CD4-positive, alpha-beta T cell (primary cell): ENCODE data around the gene SLC38A1. TPM values are rescaled to one million over a fixed set of nuclear protein-coding genes. Genes with fewer than 3 reads are reported as not detected.
"Not testable (repeated sequence)": the region's sequence is repeated elsewhere in the genome, so short reads cannot be mapped to it uniquely, and the experiment has no call there.

Source experiments
- ATAC-seq: fragments of 200-7000 bp; cut with Tn5 transposase; one replicate; pipeline ENCODE4 v1.10.0; 2022; ENCODE audit warnings: mild to moderate bottlenecking; ENCODE audit not compliant: poor library complexity
- CTCF ChIA-PET: fragments of 350-600 bp; sonication (Branson Sonifier 250); formaldehyde crosslinking; loops from one replicate; lab custom pipeline; 2021; ENCODE audit warnings: antibody characterized with exemption, inconsistent platforms; lab: Charles Lee
- POLR2A ChIA-PET: fragments of 350-600 bp; sonication (Branson Sonifier 250); formaldehyde crosslinking; loops from one replicate; lab custom pipeline; 2021; ENCODE audit warnings: antibody characterized with exemption, inconsistent platforms; lab: Charles Lee
- DNase-seq, 14 experiments: peaks; one replicate each; pipeline ENCODE4 v3.0.0-alpha.2; 2013 to 2020; ENCODE audit warnings: mixed read lengths in 2 of 14
- H3K27ac ChIP-seq, 2 donors: one replicate each; pipeline versions ENCODE4 v1.5.1 to v1.7.0; 2013; ENCODE audit warnings: low read length in 2 of 2, low read depth in 1 of 2, mild to moderate bottlenecking in 1 of 2
- H3K27me3 ChIP-seq, 2 experiments: 1 replicate in 1 of 2; 2 replicates in 1 of 2; pipeline versions ENCODE4 v1.6.1 to v1.7.0; 2013; ENCODE audit warnings: low read length in 2 of 2, control low read depth in 1 of 2, mild to moderate bottlenecking in 1 of 2, moderate library complexity in 1 of 2; ENCODE audit not compliant: insufficient read depth in 2 of 2, control insufficient read depth in 1 of 2
- H3K36me3 ChIP-seq: one replicate; pipeline ENCODE4 v1.6.1; 2013; ENCODE audit warnings: low read length, control low read depth; ENCODE audit not compliant: insufficient read depth
- H3K4me1 ChIP-seq: one replicate; pipeline ENCODE4 v1.6.1; 2013; ENCODE audit warnings: low read length, control low read depth; ENCODE audit not compliant: insufficient read depth
- H3K4me3 ChIP-seq: one replicate; pipeline ENCODE4 v1.5.1; 2013; ENCODE audit warnings: mild to moderate bottlenecking, low read length, moderate library complexity
- H3K9me3 ChIP-seq, 2 experiments: 1 replicate in 1 of 2; 2 replicates in 1 of 2; pipeline versions ENCODE4 v1.6.1 to v1.7.0; 2013; ENCODE audit warnings: low read length in 2 of 2, mild to moderate bottlenecking in 2 of 2, control low read depth in 1 of 2, moderate library complexity in 1 of 2; ENCODE audit not compliant: control insufficient read depth in 1 of 2, insufficient read depth in 1 of 2
- H3K27ac Mint-ChIP-seq: one replicate; pipeline ENCODE4 v1.8.0; 2020; ENCODE audit warnings: mixed read lengths
- H3K27me3 Mint-ChIP-seq: one replicate; pipeline ENCODE4 v1.8.0; 2021; ENCODE audit warnings: mixed read lengths
- H3K36me3 Mint-ChIP-seq: one replicate; pipeline ENCODE4 v1.8.0; 2021; ENCODE audit warnings: low read depth, mixed read lengths
- H3K4me1 Mint-ChIP-seq: one replicate; pipeline ENCODE4 v1.8.0; 2021; ENCODE audit warnings: low read depth, mixed read lengths
- H3K4me3 Mint-ChIP-seq: one replicate; pipeline ENCODE4 v1.8.0; 2020; ENCODE audit warnings: mild to moderate bottlenecking, mixed read lengths
- H3K9me3 Mint-ChIP-seq: one replicate; pipeline ENCODE4 v1.8.0; 2020; ENCODE audit warnings: mixed read lengths
- intact Hi-C, 2 experiments: fragments of 100-400 bp; cut with DNase I in 1 of 2; cut with micrococcal nuclease in 1 of 2; formaldehyde crosslinking; loops; one replicate each; pipeline versions ENCODE4 v1.15.1 to v1.9.0; 2023 to 2025; cut with DNase I, micrococcal nuclease
- total RNA-seq, 174 experiments: library from RNA in 2 of 174; stranded (reverse) in 2 of 174; gene quantifications; one replicate each; pipeline ENCODE4 v1.2.3 and lab custom pipeline; 2021 to 2026
- TF ChIP-seq, protein P1 (sequence below): fragments of 200-600 bp; IDR thresholded peaks from one replicate; pipeline ENCODE4 v1.8.0; 2022; ENCODE audit warnings: antibody characterized with exemption, mild to moderate bottlenecking

The SLC38A1 gene
- total RNA-seq, 2 experiments from 2014 or later: 327 to 346 TPM

DNA sequence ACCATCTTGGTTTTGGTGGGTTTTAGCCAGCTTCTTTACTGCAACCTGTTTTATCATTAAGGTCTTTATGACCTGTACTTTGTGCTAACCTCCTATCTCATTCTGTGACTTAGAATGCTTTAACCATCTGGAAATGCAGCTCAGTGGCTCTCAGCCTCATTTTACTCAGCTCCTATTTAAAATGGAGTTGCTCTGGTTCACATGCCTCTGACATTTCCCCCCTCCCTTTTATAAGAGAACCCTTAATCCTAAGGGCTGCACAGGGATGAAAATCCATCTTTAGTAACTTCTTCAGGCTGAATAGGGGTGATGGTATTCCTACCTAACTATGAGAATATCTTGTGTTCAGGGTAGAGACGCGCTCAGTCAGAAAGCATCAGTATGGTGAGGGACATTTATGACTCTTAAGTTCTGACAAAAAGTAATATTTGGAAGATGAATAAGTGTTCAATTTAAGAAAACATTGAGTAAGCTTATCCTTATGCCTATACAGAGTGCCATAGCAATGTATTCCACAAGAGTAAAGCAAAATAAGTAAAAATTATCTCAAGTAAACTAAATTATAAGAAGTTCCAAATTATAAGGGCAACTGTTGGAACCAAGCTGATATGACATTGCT, 15.2 kb downstream of the SLC38A1 start:
- ATAC-seq (no peak), DNase-seq (no peak)
- intact Hi-C loops: no loop called here
- Histone ChIP-seq H3K4me1 (peaks cover 32% of the 10 kb centered on the region), H3K36me3 (peaks cover 51% of the 10 kb centered on the region), H3K9me3 (peaks cover 4 to 6% of the 10 kb centered on the region in 2 experiments), H3K27ac (no peak overlapping the region), H3K4me3 (no peak overlapping the region), H3K27me3 (no peaks in the 10 kb centered on the region)
- peak overlapping the region; percentile 47 for H3K4me3 Mint-ChIP-seq
- POLR2A ChIA-PET: interaction anchor here (0.6 to 1.9 kb wide), 3 partner anchors 16 to 103 kb away, joined by 3 to 11 read pairs (median 4); partner anchors contain the start of gene SLC38A1
- H3K27ac Mint-ChIP-seq: peak overlapping the region; percentile 48
- TF ChIP-seq, protein P1, sequence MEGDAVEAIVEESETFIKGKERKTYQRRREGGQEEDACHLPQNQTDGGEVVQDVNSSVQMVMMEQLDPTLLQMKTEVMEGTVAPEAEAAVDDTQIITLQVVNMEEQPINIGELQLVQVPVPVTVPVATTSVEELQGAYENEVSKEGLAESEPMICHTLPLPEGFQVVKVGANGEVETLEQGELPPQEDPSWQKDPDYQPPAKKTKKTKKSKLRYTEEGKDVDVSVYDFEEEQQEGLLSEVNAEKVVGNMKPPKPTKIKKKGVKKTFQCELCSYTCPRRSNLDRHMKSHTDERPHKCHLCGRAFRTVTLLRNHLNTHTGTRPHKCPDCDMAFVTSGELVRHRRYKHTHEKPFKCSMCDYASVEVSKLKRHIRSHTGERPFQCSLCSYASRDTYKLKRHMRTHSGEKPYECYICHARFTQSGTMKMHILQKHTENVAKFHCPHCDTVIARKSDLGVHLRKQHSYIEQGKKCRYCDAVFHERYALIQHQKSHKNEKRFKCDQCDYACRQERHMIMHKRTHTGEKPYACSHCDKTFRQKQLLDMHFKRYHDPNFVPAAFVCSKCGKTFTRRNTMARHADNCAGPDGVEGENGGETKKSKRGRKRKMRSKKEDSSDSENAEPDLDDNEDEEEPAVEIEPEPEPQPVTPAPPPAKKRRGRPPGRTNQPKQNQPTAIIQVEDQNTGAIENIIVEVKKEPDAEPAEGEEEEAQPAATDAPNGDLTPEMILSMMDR: no peak
- peaks cover 93% of the 10 kb centered on the region for H3K4me1 Mint-ChIP-seq
- H3K36me3 Mint-ChIP-seq: peaks cover 95% of the 10 kb centered on the region
- no peaks in the 10 kb centered on the region for H3K27me3 Mint-ChIP-seq
- H3K9me3 Mint-ChIP-seq: no peaks in the 10 kb centered on the region
- CTCF ChIA-PET: interaction anchor here (2.1 kb wide), 1 partner anchor 10 kb away, joined by 6 read pairs; no protein-coding TSS in a partner anchor

DNA sequence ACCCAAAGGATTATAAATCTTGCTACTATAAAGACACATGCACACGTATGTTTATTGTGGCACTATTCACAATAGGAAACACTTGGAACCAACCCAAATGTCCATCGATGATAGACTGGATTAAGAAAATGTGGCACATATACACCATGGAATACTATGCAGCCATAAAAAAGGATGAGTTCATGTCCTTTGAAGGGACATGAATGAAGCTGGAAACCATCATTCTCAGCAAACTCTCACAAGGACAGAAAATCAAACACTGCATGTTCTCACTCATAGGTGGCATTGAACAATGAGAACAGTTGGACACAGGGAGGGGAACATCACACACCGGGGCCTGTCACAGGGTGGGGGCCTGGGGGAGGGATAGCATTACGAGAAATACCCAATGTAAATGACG, 16.8 kb downstream of the SLC38A1 start:
- H3K4me1 ChIP-seq: peaks cover 17% of the 10 kb centered on the region
- H3K4me3 Mint-ChIP-seq, DNase-seq, H3K27ac ChIP-seq, H3K27me3 ChIP-seq, intact Hi-C loops, ATAC-seq, H3K9me3 ChIP-seq, POLR2A ChIA-PET, CTCF ChIA-PET, H3K27me3 Mint-ChIP-seq, H3K4me3 ChIP-seq, H3K9me3 Mint-ChIP-seq: not testable (repeated sequence)
- Mint-ChIP-seq H3K36me3 (peaks cover 98% of the 10 kb centered on the region), H3K27ac (peak overlapping the region; percentile 31), H3K4me1 (peaks cover 95% of the 10 kb centered on the region)
- H3K36me3 ChIP-seq: peaks cover 46% of the 10 kb centered on the region

DNA sequence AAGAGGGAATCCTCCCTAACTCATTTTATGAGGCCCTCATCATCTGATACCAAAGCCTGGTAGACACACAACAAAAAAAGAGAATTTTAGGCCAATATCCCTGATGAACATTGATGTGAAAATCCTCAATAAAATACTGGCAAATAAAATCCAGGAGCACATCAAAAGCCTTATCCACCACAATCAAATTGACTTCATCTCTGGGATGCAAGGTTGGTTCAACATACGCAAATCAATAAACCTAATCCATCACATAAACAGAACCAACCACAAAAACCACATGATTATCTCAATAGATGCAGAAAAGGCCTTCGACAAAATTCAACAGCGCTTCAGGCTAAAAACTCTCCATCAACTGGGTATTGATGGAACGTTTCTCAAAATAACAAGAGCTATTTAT, 18.9 kb downstream of the SLC38A1 start:
- ChIA-PET POLR2A (interaction anchor here (1.2 kb wide), 1 partner anchor 17 kb away, joined by 3 read pairs; no protein-coding TSS in a partner anchor), CTCF (interaction anchor here (1.0 kb wide), 1 partner anchor 29 kb away, joined by 3 read pairs; no protein-coding TSS in a partner anchor)
- H3K9me3 ChIP-seq: peaks cover 6 to 11% of the 10 kb centered on the region in 2 experiments
- H3K9me3 Mint-ChIP-seq, intact Hi-C loops, H3K4me3 Mint-ChIP-seq, H3K27me3 ChIP-seq, H3K4me3 ChIP-seq, DNase-seq, H3K27me3 Mint-ChIP-seq, H3K27ac ChIP-seq, ATAC-seq: not testable (repeated sequence)
- peaks cover 97% of the 10 kb centered on the region for H3K4me1 Mint-ChIP-seq
- H3K36me3 ChIP-seq: peaks cover 39% of the 10 kb centered on the region
- H3K4me1 ChIP-seq: peaks cover 18% of the 10 kb centered on the region
- H3K36me3 Mint-ChIP-seq: peaks cover 100% of the 10 kb centered on the region
- peak overlapping the region; percentile 50 for H3K27ac Mint-ChIP-seq

GRCh38 chr12:46246021-46246700, 22.7 kb downstream of the SLC38A1 start:
- Histone ChIP-seq H3K4me1 (peaks cover 30% of the 10 kb centered on the region), H3K36me3 (peaks cover 36% of the 10 kb centered on the region), H3K27me3 (no peaks in the 10 kb centered on the region), H3K9me3 (peaks cover 6 to 11% of the 10 kb centered on the region in 2 experiments), H3K4me3 (no peak overlapping the region), H3K27ac (peak overlapping the region; percentile 33 to 50)
- H3K27me3 Mint-ChIP-seq: no peaks in the 10 kb centered on the region
- TF ChIP-seq, protein P1: no peak
- H3K36me3 Mint-ChIP-seq: peaks cover 100% of the 10 kb centered on the region
- DNase-seq (peak in 5 of 14 experiments; percentile 9 to 38 (median 27)), ATAC-seq (peak; percentile 42)
- ChIA-PET CTCF (interaction anchor here (1.0 to 1.2 kb wide), 2 partner anchors 9 to 20 kb away, joined by 3 read pairs; no protein-coding TSS in a partner anchor), POLR2A (interaction anchor here (0.9 to 1.9 kb wide), 7 partner anchors 13 to 41 kb away, joined by 3 to 10 read pairs (median 4); partner anchors contain the start of gene SLC38A1)
- peaks cover 97% of the 10 kb centered on the region for H3K4me1 Mint-ChIP-seq
- peak overlapping the region; percentile 43 for H3K4me3 Mint-ChIP-seq
- intact Hi-C loops: no loop called here
- H3K9me3 Mint-ChIP-seq: peaks cover 7% of the 10 kb centered on the region
- H3K27ac Mint-ChIP-seq: peak overlapping the region; percentile 54
